HepG2 (cell line): ENCODE data around the gene PELO. TPM values are rescaled to one million over a fixed set of nuclear protein-coding genes. Genes with fewer than 3 reads are reported as not detected.
A peak's percentile ranks its signal among the peaks of the same experiment; 100 is the strongest.

Experiments
- CENPT ChIP-seq: sonication (generic); formaldehyde crosslinking; IDR thresholded peaks from 2 replicates; pipeline ENCODE4 v1.8.0; 2022; ENCODE audit warnings: low read depth, mild to moderate bottlenecking, moderate library complexity, missing genetic modification reagents
- DNMT3B ChIP-seq: conservative IDR thresholded peaks from 2 replicates; pipeline ENCODE4 v1.6.1; 2016; ENCODE audit warnings: missing biosample characterization, control low read depth
- NRL ChIP-seq: sonication (generic); formaldehyde crosslinking; IDR thresholded peaks from 2 replicates; pipeline ENCODE4 v1.5.0; 2020; ENCODE audit warnings: missing genetic modification reagents, mild to moderate bottlenecking, moderate library complexity, borderline replicate concordance
- SOX5 ChIP-seq: IDR thresholded peaks from 2 replicates; pipeline ENCODE4 v1.6.1; 2016; ENCODE audit warnings: borderline replicate concordance
- ZC3H4 ChIP-seq: sonication (generic); formaldehyde crosslinking; IDR thresholded peaks from 2 replicates; pipeline ENCODE4 v1.4.0; 2020; ENCODE audit warnings: missing genetic modification reagents, borderline replicate concordance
- ZNF777 ChIP-seq: sonication (generic); formaldehyde crosslinking; IDR thresholded peaks from 2 replicates; pipeline ENCODE4 v1.4.0; 2020; ENCODE audit warnings: missing genetic modification reagents
- polyA plus RNA-seq, 8 experiments: library from polyadenylated mRNA; depleted of rRNA in 3 of 8; stranded (reverse) in 7 of 8; unstranded in 1 of 8; fragments of >200 nt; fragmentation: Illumina TruSeq in 4 of 8; extraction: Trizol in 4 of 8; gene quantifications; 2 replicates each; pipeline versions ENCODE4 v1.2.1 to v1.2.3, GENCODE V29; 2011 to 2016; ENCODE audit warnings: low read depth in 4 of 8, missing spikeins in 1 of 8, mixed read lengths in 1 of 8; ENCODE audit not compliant: insufficient read depth in 1 of 8
- total RNA-seq, 5 experiments: library from RNA; depleted of rRNA; stranded (reverse); fragments of >200 nt; fragmentation: Illumina TruSeq; extraction: Trizol; gene quantifications; 2 replicates each; pipeline ENCODE4 v1.2.3, GENCODE V29; 2016; ENCODE audit warnings: low read depth in 1 of 5
- TF ChIP-seq, protein P1 (sequence below): sonication (generic); formaldehyde crosslinking; IDR thresholded peaks from 2 replicates; pipeline ENCODE4 v1.4.0; 2020; ENCODE audit warnings: mild to moderate bottlenecking, missing genetic modification reagents
- TF ChIP-seq, protein P2 (sequence below): sonication (generic); formaldehyde crosslinking; IDR thresholded peaks from 2 replicates; pipeline ENCODE4 v1.4.0; 2020; ENCODE audit warnings: missing genetic modification reagents, mild to moderate bottlenecking, borderline replicate concordance
- TF ChIP-seq, protein P3 (sequence below): sonication (generic); formaldehyde crosslinking; IDR thresholded peaks from 2 replicates; pipeline ENCODE4 v1.9.0; 2021; ENCODE audit warnings: mild to moderate bottlenecking, missing genetic modification reagents

Gene PELO
- total and polyA plus RNA-seq, 2 of the 13 experiments (the other 11 are each of a cell fraction or from before 2014, with no cell fraction given): 19.0 to 23.9 TPM

DNA sequence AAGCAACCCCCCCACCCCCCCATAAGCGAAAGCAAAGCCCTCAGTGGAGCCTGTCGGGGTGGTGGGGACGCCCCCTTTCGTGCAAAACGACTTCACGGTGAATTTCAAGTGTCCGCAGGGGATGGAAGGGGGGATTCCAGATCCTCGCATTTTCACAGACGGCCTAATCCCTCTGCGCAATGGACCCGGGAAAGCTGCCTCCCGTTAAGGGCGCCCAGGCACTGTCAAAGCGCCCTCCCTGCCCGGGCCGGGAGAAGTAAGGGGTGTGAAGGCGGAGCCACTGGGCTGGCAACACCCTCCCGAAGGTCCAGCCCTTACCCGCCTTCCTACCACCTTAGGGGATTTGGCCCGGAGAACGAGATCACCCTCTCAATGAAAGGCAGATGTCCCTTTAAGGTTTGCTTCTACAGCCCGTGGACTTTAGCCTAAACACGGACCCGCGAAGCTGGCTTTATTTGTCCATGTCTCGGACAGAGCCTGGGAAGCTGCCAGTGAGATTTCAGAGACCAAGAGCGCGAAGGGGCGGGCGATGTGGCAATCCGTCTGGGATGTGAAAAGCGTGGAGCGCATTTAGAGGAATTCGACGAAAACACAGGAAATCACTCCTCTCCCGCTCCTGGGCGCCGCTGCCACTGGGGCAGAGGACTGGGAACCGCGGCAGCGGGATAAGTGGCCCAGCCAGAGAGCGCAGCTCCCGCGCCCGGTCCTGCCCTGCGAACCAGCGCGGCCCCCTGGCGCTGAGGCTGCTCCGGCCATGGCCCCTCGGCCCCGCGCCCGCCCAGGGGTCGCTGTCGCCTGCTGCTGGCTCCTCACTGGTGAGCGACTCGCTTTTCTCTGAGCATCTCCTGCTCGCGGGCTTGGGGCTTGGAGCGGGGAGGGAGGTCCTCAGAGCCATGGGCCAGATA is at the start of gene PELO, which contains the start of gene ITGA1 (continued):
- TF ChIP-seq, protein P1, sequence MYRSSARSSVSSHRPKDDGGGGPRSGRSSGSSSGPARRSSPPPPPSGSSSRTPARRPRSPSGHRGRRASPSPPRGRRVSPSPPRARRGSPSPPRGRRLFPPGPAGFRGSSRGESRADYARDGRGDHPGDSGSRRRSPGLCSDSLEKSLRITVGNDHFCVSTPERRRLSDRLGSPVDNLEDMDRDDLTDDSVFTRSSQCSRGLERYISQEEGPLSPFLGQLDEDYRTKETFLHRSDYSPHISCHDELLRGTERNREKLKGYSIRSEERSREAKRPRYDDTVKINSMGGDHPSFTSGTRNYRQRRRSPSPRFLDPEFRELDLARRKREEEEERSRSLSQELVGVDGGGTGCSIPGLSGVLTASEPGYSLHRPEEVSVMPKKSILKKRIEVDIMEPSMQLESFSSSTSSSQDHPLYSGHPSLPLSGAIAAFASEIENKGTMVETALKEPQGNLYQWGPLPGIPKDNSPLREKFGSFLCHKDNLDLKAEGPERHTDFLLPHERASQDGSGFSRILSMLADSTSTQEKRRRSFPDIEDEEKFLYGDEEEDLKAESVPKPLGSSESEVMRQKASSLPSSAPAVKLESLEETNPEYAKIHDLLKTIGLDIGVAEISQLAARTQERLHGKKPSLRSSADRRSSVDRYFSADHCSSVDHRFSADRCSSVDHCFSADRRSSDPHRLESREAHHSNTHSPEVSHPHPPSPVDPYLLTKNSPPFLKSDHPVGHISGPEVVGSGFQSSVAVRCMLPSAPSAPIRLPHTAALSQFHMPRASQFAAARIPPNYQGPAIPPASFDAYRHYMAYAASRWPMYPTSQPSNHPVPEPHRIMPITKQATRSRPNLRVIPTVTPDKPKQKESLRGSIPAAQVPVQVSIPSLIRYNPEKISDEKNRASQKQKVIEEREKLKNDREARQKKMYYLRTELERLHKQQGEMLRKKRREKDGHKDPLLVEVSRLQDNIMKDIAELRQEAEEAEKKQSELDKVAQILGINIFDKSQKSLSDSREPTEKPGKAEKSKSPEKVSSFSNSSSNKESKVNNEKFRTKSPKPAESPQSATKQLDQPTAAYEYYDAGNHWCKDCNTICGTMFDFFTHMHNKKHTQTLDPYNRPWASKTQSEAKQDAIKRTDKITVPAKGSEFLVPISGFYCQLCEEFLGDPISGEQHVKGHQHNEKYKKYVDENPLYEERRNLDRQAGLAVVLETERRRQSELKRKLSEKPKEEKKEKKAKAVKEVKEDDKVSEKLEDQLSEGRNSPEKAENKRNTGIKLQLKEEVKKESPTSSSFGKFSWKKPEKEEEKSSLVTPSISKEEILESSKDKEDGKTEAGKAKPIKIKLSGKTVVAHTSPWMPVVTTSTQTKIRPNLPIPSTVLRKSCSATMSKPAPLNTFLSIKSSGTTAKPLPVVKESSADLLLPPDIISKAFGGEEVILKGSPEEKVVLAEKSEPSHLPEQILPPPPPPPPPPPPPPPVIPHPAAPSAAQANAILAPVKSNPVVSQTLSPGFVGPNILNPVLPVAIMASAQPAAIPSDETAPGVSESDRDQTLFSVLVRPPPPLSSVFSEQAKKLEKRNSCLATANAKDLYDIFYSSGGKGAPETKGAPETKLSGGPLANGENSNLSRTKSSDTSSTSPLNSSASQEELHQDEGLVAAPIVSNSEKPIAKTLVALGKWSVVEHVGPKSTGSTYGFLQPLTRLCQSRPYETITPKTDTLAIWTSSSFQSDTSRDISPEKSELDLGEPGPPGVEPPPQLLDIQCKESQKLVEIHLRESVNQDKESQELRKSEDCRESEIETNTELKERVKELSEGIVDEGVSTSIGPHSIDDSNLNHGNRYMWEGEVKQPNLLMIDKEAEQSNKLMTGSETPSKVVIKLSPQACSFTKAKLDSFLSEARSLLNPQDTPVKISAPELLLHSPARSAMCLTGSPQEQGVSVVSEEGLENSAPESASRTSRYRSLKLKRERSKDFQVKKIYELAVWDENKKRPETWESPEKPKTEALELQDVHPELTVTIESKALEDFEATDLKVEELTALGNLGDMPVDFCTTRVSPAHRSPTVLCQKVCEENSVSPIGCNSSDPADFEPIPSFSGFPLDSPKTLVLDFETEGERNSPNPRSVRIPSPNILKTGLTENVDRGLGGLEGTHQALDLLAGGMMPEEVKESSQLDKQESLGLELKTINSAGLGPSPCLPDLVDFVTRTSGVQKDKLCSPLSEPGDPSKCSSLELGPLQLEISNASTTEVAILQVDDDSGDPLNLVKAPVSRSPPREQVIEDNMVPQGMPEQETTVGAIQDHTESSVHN (CRISPR knock-in tag): peak; percentile 86; the same call in 1 of the 2 replicates
- TF ChIP-seq ZC3H4 (CRISPR knock-in tag) (no peak), DNMT3B (CRISPR knock-in tag) (no peak), CENPT (CRISPR knock-in tag) (no peak), NRL (0 out of 2 replicates have a peak, but pooled peaks have one; percentile 81), SOX5 (CRISPR knock-in tag) (peak; percentile 37; the same call in 1 of the 2 replicates), ZNF777 (CRISPR knock-in tag) (peak; percentile 94)
- TF ChIP-seq, protein P2, sequence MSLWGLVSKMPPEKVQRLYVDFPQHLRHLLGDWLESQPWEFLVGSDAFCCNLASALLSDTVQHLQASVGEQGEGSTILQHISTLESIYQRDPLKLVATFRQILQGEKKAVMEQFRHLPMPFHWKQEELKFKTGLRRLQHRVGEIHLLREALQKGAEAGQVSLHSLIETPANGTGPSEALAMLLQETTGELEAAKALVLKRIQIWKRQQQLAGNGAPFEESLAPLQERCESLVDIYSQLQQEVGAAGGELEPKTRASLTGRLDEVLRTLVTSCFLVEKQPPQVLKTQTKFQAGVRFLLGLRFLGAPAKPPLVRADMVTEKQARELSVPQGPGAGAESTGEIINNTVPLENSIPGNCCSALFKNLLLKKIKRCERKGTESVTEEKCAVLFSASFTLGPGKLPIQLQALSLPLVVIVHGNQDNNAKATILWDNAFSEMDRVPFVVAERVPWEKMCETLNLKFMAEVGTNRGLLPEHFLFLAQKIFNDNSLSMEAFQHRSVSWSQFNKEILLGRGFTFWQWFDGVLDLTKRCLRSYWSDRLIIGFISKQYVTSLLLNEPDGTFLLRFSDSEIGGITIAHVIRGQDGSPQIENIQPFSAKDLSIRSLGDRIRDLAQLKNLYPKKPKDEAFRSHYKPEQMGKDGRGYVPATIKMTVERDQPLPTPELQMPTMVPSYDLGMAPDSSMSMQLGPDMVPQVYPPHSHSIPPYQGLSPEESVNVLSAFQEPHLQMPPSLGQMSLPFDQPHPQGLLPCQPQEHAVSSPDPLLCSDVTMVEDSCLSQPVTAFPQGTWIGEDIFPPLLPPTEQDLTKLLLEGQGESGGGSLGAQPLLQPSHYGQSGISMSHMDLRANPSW (CRISPR knock-in tag): peak; percentile 34; the same call in 1 of the 2 replicates
- TF ChIP-seq, protein P3, sequence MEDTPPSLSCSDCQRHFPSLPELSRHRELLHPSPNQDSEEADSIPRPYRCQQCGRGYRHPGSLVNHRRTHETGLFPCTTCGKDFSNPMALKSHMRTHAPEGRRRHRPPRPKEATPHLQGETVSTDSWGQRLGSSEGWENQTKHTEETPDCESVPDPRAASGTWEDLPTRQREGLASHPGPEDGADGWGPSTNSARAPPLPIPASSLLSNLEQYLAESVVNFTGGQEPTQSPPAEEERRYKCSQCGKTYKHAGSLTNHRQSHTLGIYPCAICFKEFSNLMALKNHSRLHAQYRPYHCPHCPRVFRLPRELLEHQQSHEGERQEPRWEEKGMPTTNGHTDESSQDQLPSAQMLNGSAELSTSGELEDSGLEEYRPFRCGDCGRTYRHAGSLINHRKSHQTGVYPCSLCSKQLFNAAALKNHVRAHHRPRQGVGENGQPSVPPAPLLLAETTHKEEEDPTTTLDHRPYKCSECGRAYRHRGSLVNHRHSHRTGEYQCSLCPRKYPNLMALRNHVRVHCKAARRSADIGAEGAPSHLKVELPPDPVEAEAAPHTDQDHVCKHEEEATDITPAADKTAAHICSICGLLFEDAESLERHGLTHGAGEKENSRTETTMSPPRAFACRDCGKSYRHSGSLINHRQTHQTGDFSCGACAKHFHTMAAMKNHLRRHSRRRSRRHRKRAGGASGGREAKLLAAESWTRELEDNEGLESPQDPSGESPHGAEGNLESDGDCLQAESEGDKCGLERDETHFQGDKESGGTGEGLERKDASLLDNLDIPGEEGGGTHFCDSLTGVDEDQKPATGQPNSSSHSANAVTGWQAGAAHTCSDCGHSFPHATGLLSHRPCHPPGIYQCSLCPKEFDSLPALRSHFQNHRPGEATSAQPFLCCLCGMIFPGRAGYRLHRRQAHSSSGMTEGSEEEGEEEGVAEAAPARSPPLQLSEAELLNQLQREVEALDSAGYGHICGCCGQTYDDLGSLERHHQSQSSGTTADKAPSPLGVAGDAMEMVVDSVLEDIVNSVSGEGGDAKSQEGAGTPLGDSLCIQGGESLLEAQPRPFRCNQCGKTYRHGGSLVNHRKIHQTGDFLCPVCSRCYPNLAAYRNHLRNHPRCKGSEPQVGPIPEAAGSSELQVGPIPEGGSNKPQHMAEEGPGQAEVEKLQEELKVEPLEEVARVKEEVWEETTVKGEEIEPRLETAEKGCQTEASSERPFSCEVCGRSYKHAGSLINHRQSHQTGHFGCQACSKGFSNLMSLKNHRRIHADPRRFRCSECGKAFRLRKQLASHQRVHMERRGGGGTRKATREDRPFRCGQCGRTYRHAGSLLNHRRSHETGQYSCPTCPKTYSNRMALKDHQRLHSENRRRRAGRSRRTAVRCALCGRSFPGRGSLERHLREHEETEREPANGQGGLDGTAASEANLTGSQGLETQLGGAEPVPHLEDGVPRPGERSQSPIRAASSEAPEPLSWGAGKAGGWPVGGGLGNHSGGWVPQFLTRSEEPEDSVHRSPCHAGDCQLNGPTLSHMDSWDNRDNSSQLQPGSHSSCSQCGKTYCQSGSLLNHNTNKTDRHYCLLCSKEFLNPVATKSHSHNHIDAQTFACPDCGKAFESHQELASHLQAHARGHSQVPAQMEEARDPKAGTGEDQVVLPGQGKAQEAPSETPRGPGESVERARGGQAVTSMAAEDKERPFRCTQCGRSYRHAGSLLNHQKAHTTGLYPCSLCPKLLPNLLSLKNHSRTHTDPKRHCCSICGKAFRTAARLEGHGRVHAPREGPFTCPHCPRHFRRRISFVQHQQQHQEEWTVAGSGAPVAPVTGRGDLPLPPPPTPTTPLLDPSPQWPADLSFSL (CRISPR knock-in tag): peak; percentile 22; the same call in 1 of the 2 replicates
